PFSK-1 (cell line): ENCODE measurements around the gene RAD51B.

Source experiments
- POLR2AphosphoS5 ChIP-seq: IDR thresholded peaks from 2 replicates; pipeline ENCODE4 v1.6.1; 2012; ENCODE audit warnings: low read depth, mild to moderate bottlenecking, control low read depth, low read length, moderate library complexity
- SIN3A ChIP-seq: IDR thresholded peaks from 2 replicates; pipeline ENCODE4 v1.6.1; 2012; ENCODE audit warnings: mild to moderate bottlenecking, low read length, moderate library complexity, borderline replicate concordance; ENCODE audit not compliant: insufficient read depth
- TAF1 ChIP-seq: IDR thresholded peaks from 2 replicates; pipeline ENCODE4 v1.6.1; 2012; ENCODE audit warnings: low read length, control low read depth, borderline replicate concordance; ENCODE audit not compliant: insufficient read depth

- no peak for TF ChIP-seq SIN3A
- no peak for TF ChIP-seq POLR2AphosphoS5
- TF ChIP-seq TAF1 = no peak
These were observed 379.3 kb downstream of the RAD51B start for GRCh38 chr14:68198713-68199495.
